GM18498 (cell line): Measurements from ENCODE around the gene CACNA1B.

Experiments used
- ATAC-seq: cut with Tn5 transposase; IDR thresholded peaks from one replicate; pipeline ENCODE4 v1.9.1; 2021; ENCODE audit warnings: mild to moderate bottlenecking, moderate library complexity; ENCODE audit not compliant: unreplicated experiment

CACNA1B gene

DNA sequence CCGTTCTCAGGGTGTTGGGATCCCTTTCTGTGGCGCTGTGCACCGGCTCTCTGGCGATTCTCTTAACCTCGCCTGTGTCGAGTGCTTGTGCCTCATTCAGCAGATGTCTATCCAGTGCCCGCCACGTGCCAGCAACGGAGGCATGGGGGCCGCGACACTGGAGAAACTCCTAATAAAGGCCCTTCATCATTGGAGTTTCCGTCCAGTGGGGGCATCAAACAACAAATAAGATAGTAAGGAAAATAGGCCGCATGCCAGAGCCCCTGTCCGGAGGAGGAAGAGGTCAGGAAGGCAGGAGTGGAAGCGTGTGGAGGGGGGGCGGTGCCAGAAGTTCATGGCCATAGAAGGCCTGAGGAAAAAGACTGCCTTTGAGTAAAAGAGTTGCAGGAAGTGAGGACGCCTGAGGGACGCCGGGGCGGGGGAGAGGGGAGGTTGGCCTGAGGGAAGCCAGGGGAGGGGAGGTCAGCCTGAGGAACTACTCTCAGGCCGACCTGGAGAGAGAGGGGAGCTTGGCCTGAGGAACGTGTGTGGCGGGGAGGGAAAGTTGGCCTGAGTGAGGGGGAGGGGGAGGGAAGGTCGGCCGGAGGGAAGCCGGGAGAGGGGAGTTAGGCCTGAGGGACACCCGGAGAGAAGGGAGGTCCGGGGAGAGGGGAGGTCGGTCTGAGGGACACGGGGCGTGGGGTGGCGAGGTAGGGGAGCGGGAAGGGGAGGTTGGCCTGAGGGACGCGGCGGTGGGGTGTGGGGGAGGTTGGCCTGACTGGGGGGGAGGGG lies 82.2 kb downstream of the CACNA1B start:
- no peak for ATAC-seq

DNA sequence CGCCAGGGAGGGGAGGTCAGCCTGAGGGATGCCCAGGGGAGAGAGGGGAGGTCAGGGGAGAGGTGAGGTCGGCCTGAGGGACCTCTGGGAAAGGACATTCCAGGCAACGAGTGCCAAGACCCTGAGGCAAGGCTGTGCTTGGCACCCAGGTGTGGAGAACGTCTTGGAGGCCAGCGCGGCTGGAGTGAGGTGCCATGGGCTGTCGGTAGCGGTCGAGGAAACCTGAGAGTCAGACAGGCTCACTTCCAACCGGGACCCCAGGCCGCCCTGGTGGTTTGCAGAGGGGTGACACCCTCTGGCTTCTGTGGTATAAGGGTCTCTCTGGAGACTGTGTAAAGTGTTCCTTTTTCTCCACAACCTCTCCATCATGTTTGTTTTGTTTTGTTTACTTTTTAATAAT lies 82.9 kb downstream of the CACNA1B start:
- no peak for ATAC-seq

DNA sequence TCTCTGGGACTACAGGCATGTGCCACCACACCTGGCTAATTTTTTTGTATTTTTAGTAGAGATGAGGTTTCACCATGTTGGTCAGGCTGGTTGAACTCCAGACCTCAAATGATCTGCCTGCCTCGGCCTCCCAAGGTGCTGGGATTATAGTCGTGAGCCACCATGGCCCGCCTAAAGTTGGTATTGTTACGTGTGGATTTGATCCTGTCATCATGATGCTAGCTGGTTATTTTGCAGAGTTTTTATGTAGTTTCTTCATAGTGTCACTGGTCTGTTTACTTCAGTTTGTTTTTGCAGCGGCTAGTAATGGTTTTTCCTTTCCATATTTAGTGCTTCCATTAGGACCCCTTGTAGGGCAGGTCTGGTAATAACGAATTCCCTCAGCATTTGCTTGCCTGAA lies 85.9 kb downstream of the CACNA1B start:
- no peak for ATAC-seq

DNA sequence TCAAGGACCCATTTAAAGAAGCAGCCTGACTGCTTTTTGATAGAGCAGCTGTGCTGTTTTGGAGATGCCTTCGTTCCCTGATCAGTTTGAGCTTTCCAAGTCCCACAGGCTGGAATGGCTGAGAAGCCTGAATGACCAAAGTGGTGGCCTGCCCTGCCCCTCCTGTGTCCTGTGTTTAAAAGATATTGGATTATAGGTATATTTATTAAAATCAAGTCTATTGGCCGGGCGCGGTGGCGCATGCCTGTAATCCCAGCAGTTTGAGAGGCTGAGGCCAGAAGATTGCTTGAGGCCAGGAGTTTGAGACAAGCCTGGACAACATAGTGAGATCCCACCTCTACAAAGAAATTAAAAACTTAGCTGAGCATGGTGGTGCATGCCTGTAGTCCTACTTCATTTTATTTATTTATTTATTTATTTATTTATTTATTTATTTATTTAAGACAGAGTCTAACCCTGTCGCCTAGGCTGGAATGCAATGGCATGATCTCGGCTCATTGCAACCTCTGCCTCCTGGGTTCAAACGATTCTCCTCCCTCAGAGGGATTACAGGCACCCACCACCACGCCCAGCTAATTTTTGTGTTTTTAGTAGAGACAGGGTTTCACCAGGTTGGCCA lies 87.7 kb downstream of the CACNA1B start:
- ATAC-seq, result no peak

GRCh38 chr9:137967280-137967953 lies 89.8 kb downstream of the CACNA1B start:
- no peak for ATAC-seq

DNA sequence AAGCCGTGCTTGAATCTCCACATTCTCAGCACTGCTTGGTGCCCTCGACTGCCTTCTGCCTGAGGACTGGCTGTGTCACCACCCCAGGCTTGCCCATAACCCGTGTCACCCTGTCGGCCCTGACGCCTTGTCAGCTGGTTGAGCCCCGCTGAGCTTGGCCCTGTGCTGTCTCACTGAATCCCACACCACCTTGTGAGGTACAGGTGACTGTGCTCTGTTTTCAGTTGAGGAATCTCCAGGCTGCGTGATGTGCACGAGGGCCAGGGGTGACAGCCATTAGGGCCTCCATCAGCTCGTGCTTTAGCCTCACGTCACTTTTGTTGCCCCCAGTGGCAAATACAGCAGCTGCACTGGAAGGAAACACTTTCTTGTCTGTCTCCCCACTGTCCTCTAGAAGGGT lies 90.7 kb downstream of the CACNA1B start:
- no peak for ATAC-seq

DNA sequence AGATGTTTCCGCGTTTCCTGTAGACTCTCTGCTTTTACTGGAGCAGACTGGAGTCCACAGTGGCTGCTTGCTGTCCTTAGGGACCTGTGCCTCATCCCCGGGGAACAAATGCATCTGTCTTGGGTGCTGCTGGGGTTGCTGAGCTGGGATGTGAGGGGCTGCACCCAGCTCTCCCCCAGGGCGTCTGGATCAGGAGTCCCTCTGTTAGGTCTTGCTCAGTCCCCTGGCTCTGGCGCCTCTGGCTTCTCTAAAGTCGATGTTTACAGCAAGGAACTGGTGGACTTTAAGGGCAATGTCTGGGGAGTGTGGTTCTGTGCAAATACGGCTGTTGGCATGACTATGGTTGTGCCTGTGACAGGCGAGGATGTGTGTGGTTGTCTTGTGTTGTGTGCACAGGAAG lies 91.4 kb downstream of the CACNA1B start:
- ATAC-seq, result no peak

- no peak for ATAC-seq
These were observed 92.1 kb downstream of the CACNA1B start for GRCh38 chr9:137969685-137970084.

- ATAC-seq, result no peak
These were observed 92.5 kb downstream of the CACNA1B start for GRCh38 chr9:137970098-137970497.

- ATAC-seq, result no peak
These were observed 93.3 kb downstream of the CACNA1B start for GRCh38 chr9:137970686-137971476.

DNA sequence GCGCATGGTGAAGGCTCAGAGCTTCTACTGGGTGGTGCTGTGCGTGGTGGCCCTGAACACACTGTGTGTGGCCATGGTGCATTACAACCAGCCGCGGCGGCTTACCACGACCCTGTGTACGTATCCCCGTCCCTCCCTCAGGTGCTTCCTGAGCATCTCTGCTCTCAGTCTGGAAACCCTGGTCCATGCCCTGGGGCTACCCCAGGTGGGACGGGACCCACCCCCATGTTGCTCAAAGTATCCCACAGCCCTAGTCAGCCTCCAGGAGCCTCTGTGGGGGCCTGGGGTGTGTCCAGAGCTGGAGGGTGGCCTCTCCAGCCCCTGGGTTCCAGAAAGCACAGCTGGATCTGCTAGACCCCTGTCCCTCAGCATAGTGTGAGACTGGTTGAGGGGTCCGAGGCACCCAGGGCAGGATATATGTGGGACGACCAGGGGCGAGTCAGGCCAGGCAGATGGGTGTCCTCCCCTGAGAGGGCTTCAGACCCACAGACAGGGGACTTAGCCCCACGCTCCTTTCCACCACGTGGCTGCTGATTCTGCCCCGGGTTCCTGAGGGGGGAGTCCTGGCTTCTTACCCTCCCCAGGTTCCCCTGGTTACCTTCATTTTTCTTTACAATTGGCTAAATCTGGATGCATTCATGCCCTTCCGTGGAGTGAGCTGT lies 94.0 kb downstream of the CACNA1B start:
- no peak for ATAC-seq

- no peak for ATAC-seq
These were observed 94.9 kb downstream of the CACNA1B start for GRCh38 chr9:137972355-137972987.

DNA sequence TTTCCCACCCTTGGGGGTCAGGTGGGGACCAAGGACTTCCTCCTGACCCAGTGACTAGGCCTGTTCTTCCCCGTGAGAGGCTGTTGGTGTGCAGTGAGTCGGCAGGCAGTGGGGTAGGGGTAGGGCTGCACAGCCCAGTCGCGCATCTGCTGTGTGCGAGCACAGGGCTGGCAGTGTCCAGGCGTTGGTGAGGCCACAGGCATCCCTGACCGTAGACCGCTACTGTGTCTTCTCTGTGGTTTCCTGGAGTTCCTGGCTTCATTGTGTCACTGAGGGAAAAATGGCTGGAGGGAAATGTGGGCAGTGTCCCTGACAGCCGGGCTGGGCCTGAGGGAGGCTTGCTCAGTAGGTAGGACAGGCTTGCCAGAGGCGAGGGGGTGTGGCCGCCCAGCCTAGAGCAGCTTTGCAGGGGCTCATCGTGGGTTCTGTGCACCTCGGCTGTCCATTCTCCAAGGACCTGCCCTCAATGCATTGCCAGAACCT lies 95.4 kb downstream of the CACNA1B start:
- ATAC-seq, result no peak

DNA sequence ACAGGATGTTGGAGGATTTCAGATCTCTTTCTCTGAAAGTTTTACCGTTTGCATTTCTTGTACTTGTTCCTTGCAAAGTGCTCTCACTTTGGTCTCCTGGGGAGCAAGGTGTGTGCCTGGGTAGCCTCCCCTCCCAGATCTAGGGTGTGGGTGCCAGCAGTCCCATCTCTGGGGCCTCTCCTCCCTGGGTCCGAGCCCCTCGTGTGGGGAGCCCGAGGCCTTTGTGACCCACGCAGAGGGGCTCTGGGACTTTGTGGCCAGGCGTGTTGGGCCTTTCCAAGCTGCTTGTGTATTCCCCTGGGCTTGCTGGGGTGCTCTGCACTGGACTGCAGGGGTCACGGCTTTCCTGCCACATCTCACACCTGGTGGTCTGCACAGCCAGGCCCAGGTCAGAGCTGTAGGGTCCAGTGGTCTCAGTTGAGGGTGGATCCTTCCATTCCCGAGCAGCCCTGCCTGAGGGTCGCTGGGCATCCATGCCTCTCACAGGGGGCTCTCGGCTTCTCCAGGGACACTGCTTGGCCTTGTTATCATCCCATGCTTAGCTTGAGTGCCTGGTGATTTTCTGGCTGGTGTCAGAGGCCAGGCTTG lies 96.3 kb downstream of the CACNA1B start:
- ATAC-seq, result no peak

GRCh38 chr9:137974746-137975526 lies 97.4 kb downstream of the CACNA1B start:
- no peak for ATAC-seq

DNA sequence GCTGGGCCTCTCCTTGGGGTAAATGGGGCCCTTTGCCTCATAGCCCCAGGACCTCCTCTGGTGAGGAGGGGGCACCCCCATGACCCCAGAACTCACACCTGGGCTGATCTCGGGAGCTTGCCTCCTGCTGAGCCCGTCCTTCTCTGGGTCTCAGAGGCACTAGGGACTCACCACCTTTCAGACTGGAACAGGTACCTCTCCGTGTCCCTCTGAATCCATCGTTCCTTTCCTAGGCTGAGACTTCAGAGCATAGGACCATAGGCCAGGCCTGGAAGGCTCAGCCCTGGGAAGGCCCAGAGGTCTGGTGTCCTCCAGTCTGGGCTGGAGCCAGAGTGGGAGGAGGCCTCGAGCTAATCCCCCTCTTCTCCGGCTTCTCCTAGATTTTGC lies 97.9 kb downstream of the CACNA1B start:
- no peak for ATAC-seq

DNA sequence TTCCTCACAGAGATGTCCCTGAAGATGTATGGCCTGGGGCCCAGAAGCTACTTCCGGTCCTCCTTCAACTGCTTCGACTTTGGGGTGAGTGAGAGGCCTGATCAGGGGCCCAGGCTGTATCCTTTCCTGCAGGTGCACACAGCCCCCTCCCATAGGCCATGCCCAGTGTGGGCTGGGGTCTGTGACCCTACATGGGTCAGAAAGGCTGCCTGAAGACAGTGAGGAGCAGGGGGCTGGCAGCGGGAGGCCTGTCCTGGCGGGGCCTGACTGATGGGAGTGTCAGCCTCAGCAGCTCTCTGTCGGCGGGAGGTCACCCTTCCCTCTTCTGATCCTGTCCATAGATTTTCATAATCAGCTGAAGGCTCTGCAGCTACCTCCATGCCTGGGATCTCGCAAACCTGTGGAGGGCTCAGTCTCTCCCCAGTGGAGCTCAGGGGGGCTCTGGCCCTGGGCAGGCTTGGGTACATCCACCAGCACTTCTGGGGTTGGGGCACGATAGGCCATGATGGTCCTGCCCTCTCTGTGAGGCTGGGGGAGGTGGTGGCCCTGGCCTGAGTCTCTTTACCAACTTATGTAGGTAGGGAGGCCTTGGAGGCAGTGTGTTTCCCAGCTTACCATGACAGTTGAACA lies 98.5 kb downstream of the CACNA1B start:
- no peak for ATAC-seq

GRCh38 chr9:137977571-137978261 lies 100.1 kb downstream of the CACNA1B start:
- ATAC-seq, result no peak
